ENCODE measurements around the gene FNDC3B. TPM values are rescaled to one million over a fixed set of nuclear protein-coding genes. Genes with fewer than 3 reads are reported as not detected.

Gene FNDC3B
- polyA plus RNA-seq, 6 donors from 2014 or later: 1.2 to 3.1 (median 2.2) TPM; not detected in 1

- H3K27ac Mint-ChIP-seq: no peak overlapping the region
- no peak overlapping the region for H3K4me3 Mint-ChIP-seq
- H3K27me3 Mint-ChIP-seq: no peaks in the 10 kb centered on the region
- DNase-seq (no peak), ATAC-seq (ENCODE audit: low read depth in 2 of 2) (no peak)
- H3K9me3 Mint-ChIP-seq: no peaks in the 10 kb centered on the region
- no peaks in the 10 kb centered on the region for H3K4me1 Mint-ChIP-seq
- H3K36me3 Mint-ChIP-seq: no peaks in the 10 kb centered on the region
Measured at GRCh38 chr3:172275586-172275985, 236.2 kb downstream of the FNDC3B start.

GRCh38 chr3:172276103-172276502 is 236.7 kb downstream of the FNDC3B start:
- Mint-ChIP-seq H3K9me3 (no peaks in the 10 kb centered on the region), H3K4me1 (no peaks in the 10 kb centered on the region), H3K4me3 (no peak overlapping the region), H3K36me3 (no peaks in the 10 kb centered on the region), H3K27me3 (no peaks in the 10 kb centered on the region), H3K27ac (peak overlapping the region in 1 of 6 donors; percentile 74)
- DNase-seq: no peak
- ATAC-seq (ENCODE audit: low read depth in 2 of 2): no peak

GRCh38 chr3:172277151-172277652 is 237.8 kb downstream of the FNDC3B start:
- ATAC-seq (ENCODE audit: low read depth in 2 of 2): no peak
- Mint-ChIP-seq H3K27ac (no peak overlapping the region), H3K27me3 (no peaks in the 10 kb centered on the region), H3K4me3 (no peak overlapping the region), H3K36me3 (no peaks in the 10 kb centered on the region), H3K4me1 (no peaks in the 10 kb centered on the region), H3K9me3 (no peaks in the 10 kb centered on the region)
- no peak for DNase-seq

GRCh38 chr3:172279191-172279640 is 239.8 kb downstream of the FNDC3B start:
- ATAC-seq (ENCODE audit: low read depth in 2 of 2): no peak
- Mint-ChIP-seq H3K4me1 (no peaks in the 10 kb centered on the region), H3K36me3 (peaks cover 0 to 6% of the 10 kb centered on the region in 2 donors), H3K9me3 (no peaks in the 10 kb centered on the region), H3K27ac (no peak overlapping the region), H3K4me3 (no peak overlapping the region), H3K27me3 (no peaks in the 10 kb centered on the region)
- DNase-seq: no peak

GRCh38 chr3:172279974-172280373 is 240.6 kb downstream of the FNDC3B start:
- ATAC-seq (ENCODE audit: low read depth in 2 of 2) (no peak), DNase-seq (no peak)
- peak overlapping the region in 1 of 6 donors; percentile 75 for H3K27ac Mint-ChIP-seq
- no peaks in the 10 kb centered on the region for H3K9me3 Mint-ChIP-seq
- no peaks in the 10 kb centered on the region for H3K4me1 Mint-ChIP-seq
- no peak overlapping the region for H3K4me3 Mint-ChIP-seq
- no peaks in the 10 kb centered on the region for H3K27me3 Mint-ChIP-seq
- peaks cover 0 to 6% of the 10 kb centered on the region in 2 donors for H3K36me3 Mint-ChIP-seq

- Mint-ChIP-seq H3K27me3 (no peaks in the 10 kb centered on the region), H3K27ac (no peak overlapping the region), H3K36me3 (peaks cover 0 to 6% of the 10 kb centered on the region in 2 donors), H3K4me1 (no peaks in the 10 kb centered on the region), H3K9me3 (no peaks in the 10 kb centered on the region), H3K4me3 (no peak overlapping the region)
- ATAC-seq (ENCODE audit: low read depth in 2 of 2): no peak
- DNase-seq: no peak
Measured at GRCh38 chr3:172280406-172281051, 241.2 kb downstream of the FNDC3B start.

GRCh38 chr3:172281884-172282283 is 242.5 kb downstream of the FNDC3B start:
- Mint-ChIP-seq H3K4me3 (no peak overlapping the region), H3K27me3 (no peaks in the 10 kb centered on the region), H3K4me1 (no peaks in the 10 kb centered on the region), H3K27ac (no peak overlapping the region), H3K9me3 (no peaks in the 10 kb centered on the region), H3K36me3 (peaks cover 0 to 6% of the 10 kb centered on the region in 2 donors)
- DNase-seq (no peak), ATAC-seq (ENCODE audit: low read depth in 2 of 2) (no peak)

- ATAC-seq (ENCODE audit: low read depth in 2 of 2): no peak
- no peak for DNase-seq
Measured at GRCh38 chr3:172282850-172283249, 243.5 kb downstream of the FNDC3B start.

GRCh38 chr3:172283841-172284357 is 244.5 kb downstream of the FNDC3B start:
- H3K27me3 Mint-ChIP-seq: no peaks in the 10 kb centered on the region
- no peaks in the 10 kb centered on the region for H3K9me3 Mint-ChIP-seq
- no peaks in the 10 kb centered on the region for H3K4me1 Mint-ChIP-seq
- peaks cover 0 to 6% of the 10 kb centered on the region in 2 donors for H3K36me3 Mint-ChIP-seq
- no peak for DNase-seq
- no peak for ATAC-seq (ENCODE audit: low read depth in 2 of 2)
- no peak overlapping the region for H3K4me3 Mint-ChIP-seq
- no peak overlapping the region for H3K27ac Mint-ChIP-seq

More at GRCh38 chr3:172282850-172283249, 243.5 kb downstream of the FNDC3B start:
- no peaks in the 10 kb centered on the region for H3K27me3 Mint-ChIP-seq
- H3K4me1 Mint-ChIP-seq: no peaks in the 10 kb centered on the region
- H3K9me3 Mint-ChIP-seq: no peaks in the 10 kb centered on the region
- peaks cover 0 to 6% of the 10 kb centered on the region in 2 donors for H3K36me3 Mint-ChIP-seq
- no peak overlapping the region for H3K4me3 Mint-ChIP-seq
- H3K27ac Mint-ChIP-seq: no peak overlapping the region

- Mint-ChIP-seq H3K27ac (no peak overlapping the region), H3K4me1 (peaks cover 6 to 10% (median 7%) of the 10 kb centered on the region in 3 donors), H3K36me3 (peaks cover 0 to 6% of the 10 kb centered on the region in 2 donors), H3K9me3 (no peaks in the 10 kb centered on the region), H3K27me3 (no peaks in the 10 kb centered on the region), H3K4me3 (no peak overlapping the region)
- ATAC-seq (ENCODE audit: low read depth in 2 of 2): no peak
- DNase-seq: no peak
Measured at GRCh38 chr3:172285844-172286243, 246.5 kb downstream of the FNDC3B start.

- Mint-ChIP-seq H3K4me3 (no peak overlapping the region), H3K27ac (no peak overlapping the region), H3K9me3 (no peaks in the 10 kb centered on the region), H3K27me3 (no peaks in the 10 kb centered on the region), H3K4me1 (peaks cover 6 to 10% (median 7%) of the 10 kb centered on the region in 3 donors), H3K36me3 (peaks cover 0 to 6% of the 10 kb centered on the region in 2 donors)
- ATAC-seq (ENCODE audit: low read depth in 2 of 2) (no peak), DNase-seq (no peak)
Measured at GRCh38 chr3:172286548-172287148, 247.3 kb downstream of the FNDC3B start.

- Mint-ChIP-seq H3K27ac (peak overlapping the region in 1 of 6 donors; percentile 3), H3K4me1 (peaks cover 6 to 10% (median 7%) of the 10 kb centered on the region in 3 donors), H3K4me3 (no peak overlapping the region), H3K27me3 (no peaks in the 10 kb centered on the region), H3K36me3 (peaks cover 0 to 5% of the 10 kb centered on the region in 2 donors), H3K9me3 (peaks cover 0 to 5% (median 0%) of the 10 kb centered on the region in 7 donors)
- DNase-seq (no peak), ATAC-seq (ENCODE audit: low read depth in 2 of 2) (no peak)
Measured at GRCh38 chr3:172287937-172288477, 248.6 kb downstream of the FNDC3B start.

- peak overlapping the region in 1 of 6 donors; percentile 54 for H3K27ac Mint-ChIP-seq
Measured at GRCh38 chr3:172288651-172289050, 249.3 kb downstream of the FNDC3B start.

More at GRCh38 chr3:172288651-172289050, 249.3 kb downstream of the FNDC3B start:
- H3K27me3 Mint-ChIP-seq: no peaks in the 10 kb centered on the region
- ATAC-seq (ENCODE audit: low read depth in 2 of 2) (no peak), DNase-seq (no peak)
- no peak overlapping the region for H3K4me3 Mint-ChIP-seq
- H3K36me3 Mint-ChIP-seq: peaks cover 0 to 9% of the 10 kb centered on the region in 2 donors
- peaks cover 6 to 10% (median 7%) of the 10 kb centered on the region in 3 donors for H3K4me1 Mint-ChIP-seq
- peaks cover 0 to 6% (median 2%) of the 10 kb centered on the region in 7 donors for H3K9me3 Mint-ChIP-seq

Data from naive B cell (primary cell).